Stomach (tissue), 4 donors: ENCODE measurements around the gene ADAM12.

ENCODE experiments used
- CTCF ChIP-seq, 7 experiments: fragments of 450-650 bp in 4 of 7; fragments of 200-600 bp in 3 of 7; sonication (generic) in 3 of 7; IDR thresholded peaks; one replicate each; pipeline ENCODE4 v1.5.1; 2016 to 2019; ENCODE audit warnings: antibody characterized with exemption in 7 of 7, control low read depth in 2 of 7, mild to moderate bottlenecking in 1 of 7
- POLR2A ChIP-seq, 4 donors: fragments of 450-650 bp; IDR thresholded peaks; one replicate each; pipeline ENCODE4 v1.6.1; 2016; ENCODE audit warnings: antibody characterized with exemption in 4 of 4, control low read depth in 2 of 4, mild to moderate bottlenecking in 1 of 4, moderate library complexity in 1 of 4
- POLR2AphosphoS5 ChIP-seq, 3 donors: sonication (generic); formaldehyde crosslinking; IDR thresholded peaks; one replicate each; pipeline ENCODE4 v1.6.1; 2016; ENCODE audit warnings: antibody characterized with exemption in 3 of 3

- no peak for TF ChIP-seq CTCF (IDR thresholded peaks at IDR 0.05)
- TF ChIP-seq POLR2A (IDR thresholded peaks at IDR 0.05) = no peak
- TF ChIP-seq POLR2AphosphoS5 (IDR thresholded peaks at IDR 0.05) = no peak
These were observed 4.8 kb upstream of the ADAM12 start for GRCh38 chr10:126393076-126393475.
